GM18873 (cell line): Measurements from ENCODE around the gene PRR30.
"Not testable (repeated sequence)": the region's sequence is repeated elsewhere in the genome, so short reads cannot be mapped to it uniquely, and the experiment has no call there.

Experiments used
- ATAC-seq: cut with Tn5 transposase; IDR thresholded peaks from one replicate; pipeline ENCODE4 v1.9.1; 2021; ENCODE audit warnings: mild to moderate bottlenecking, moderate library complexity, moderate number of reproducible peaks; ENCODE audit not compliant: unreplicated experiment, low FRiP score

The PRR30 gene

DNA sequence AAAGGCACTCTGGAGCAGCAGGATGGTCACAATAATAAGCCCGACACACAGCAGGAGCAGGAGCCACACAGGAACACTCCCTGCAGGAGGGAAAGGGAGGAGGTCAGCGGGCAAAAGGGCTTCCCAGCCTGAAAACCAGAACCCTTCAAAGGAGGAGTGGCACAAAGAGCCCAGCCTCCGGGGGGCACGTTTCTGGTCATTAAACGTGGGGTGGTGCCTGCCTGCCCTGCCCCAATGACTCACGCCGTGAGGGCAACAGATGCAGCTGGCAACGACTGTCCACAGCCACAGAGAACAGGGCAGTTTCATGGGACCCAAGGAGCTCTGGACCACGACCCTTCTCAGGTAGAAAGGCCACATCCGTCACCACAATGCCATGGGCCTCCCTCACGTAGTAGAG is 7.8 kb downstream of the PRR30 start:
- no peak for ATAC-seq

GRCh38 chr2:27130396-27130795 is 8.8 kb downstream of the PRR30 start:
- ATAC-seq: no peak

DNA sequence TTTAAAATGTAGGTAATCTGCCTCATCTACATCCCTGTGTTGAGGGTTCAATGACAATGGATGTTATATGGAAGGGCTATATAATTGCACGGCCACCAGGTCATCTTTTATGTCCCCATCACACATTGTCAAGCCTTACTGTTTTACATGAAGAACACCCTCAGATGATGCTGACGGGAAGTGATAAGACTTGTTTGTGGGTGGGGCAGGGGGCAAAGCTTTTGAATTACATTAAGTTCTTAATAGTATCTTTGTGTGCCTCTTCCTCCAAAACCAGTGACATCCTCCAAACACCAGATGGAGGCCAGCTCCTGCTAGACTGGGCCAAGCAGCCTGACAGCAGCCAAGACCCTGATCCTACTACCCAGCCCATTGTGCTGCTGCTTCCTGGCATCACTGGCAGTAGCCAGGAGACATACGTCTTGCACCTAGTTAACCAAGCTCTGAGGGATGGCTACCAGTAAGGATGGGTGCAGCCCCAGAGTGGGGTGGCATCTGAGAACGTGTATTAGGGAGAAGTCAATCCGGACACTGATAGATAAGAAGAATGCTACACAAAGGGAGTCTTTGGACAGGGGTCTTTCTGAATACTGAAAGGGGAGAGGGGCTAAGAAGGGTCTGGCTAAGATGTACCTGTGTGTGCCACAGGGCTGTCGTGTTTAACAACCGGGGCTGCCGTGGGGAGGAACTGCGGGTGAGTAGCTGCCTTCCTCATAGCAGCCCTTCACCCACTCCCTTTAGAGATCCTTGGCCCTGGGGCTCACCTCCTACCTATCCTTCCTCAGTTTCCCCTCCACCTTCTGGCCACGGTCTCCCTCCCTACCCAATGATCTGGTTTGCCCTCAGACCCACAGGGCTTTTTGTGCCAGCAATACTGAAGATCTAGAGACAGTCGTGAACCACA is 10.3 kb downstream of the PRR30 start:
- ATAC-seq: no peak

DNA sequence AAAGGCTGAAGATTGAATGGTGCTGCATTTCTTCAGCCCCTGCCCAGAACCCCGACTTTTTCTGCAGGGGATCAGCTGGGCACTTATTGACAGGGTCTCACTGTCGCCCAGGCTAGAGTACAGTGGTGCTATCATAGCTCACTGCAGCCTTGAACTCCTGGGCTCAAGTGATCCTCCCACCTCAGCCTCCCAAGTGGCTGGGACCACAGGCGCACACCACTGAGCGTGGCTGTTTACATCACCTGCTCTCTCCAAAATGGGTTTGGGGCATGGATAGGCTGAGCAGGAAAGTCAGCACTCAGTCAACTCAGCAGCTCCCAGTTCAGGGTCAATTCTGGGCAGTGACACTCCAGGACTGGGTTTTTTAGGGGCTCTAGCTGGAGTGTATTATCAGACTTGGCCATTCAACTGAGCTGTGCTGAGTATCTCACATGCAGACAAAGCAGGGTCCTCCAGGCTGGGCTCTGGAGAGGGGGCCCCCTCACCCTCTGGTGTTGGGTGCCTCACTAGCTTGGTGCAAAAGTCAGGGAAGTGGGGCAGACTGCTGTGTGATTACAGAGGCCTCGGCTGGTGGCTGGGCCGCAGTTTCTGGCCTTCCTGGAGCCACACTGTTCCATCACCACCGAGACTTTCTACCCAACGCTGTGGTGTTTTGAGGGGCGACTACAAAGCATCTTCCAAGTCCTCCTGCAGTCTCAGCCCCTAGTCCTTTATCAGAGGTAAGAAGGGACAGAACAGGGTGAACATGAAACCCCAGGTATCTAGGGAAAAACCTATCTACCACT is 11.1 kb downstream of the PRR30 start:
- no peak for ATAC-seq

GRCh38 chr2:27126252-27126710 is 12.9 kb downstream of the PRR30 start:
- ATAC-seq: no peak

DNA sequence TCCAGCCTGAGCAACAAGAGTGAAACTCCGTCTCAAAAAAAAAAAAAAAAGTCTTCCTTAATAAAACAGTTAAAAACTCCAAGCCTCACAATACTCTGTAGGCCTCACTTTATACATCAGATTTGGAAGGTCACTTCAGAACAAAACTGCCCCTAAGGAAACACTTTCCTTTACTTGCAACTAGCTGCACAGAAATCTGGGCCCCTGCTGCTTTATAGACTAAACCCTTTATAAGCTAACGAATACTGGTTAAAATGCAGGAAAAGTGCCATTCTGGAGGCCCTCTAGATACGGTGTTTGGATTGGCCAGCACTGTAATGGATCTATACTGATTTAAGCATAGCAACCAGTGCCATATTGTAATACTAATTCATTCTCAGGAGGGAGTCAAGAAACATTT is 14.1 kb downstream of the PRR30 start:
- no peak for ATAC-seq

GRCh38 chr2:27123302-27124150 is 15.7 kb downstream of the PRR30 start, which contains the start of gene ABHD1:
TSS of gene ABHD1 (plus strand) at chr2:27123815. CDS start at chr2:27123949, 134 bp downstream.
- ATAC-seq: no peak

DNA sequence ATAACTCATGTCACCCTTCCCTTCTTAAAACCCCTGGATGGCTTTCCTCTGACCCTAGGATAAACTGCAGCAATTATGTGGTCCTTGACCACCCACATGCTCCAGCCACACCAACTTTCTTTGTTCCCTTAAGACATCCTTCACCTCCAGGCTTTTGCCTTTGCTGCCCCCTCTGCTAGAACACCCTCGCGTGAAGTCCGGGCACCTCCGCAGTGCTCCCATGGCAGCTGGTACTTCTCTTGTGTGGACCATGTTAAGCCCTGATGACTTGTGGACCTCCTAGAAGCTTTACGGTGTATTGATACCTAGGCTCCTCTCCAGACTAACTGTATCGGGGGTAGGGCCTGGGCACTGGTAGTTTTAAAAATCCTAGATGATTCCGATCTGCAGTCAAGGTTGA is 16.4 kb downstream of the PRR30 start:
- no peak for ATAC-seq

GRCh38 chr2:27121906-27122305 is 17.3 kb downstream of the PRR30 start:
- no peak for ATAC-seq

- ATAC-seq: not testable (repeated sequence)
Measured at GRCh38 chr2:27119330-27119670, 19.9 kb downstream of the PRR30 start.

DNA sequence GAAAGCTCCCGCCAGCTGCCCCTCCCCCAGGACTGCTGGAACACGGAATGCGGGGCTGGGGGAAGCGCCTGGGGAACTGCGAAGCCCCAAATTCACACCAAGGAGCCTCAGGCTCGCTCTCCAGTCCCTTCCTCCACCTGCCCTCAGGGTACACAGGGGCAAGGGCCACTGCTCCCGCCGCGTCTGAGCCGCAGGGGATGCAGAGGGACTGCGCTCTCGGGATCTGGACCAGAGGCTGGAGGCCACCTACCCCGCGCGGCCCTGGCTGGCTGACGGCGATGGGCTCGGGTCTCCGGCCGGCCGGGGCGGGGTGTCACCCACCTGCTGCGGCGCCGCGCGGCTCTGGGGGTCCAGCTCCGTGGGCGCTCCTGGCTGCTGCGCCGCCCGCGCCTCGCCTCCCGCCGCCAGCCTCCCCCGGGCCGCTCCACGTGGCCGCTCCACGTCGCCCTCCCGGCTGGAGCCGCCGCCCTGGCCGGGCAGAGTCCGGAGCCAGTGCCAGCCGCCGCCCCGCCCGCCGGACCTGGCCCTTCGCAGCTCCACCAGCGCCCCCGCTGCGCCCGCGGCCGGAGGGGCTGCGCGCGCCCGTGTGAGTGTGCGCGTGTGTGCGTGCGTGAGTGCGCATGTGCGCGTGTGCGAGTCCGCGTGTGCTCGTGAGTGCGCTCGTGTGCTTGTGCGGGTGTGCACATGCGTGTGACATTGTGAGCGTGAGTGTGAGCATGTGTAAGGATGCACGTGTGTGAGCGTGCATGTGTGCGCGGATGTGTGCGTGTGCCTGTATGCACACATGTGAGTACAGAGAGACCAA is 20.5 kb downstream of the PRR30 start, which contains the start of gene CGREF1:
CGREF1 (minus strand) TSS at position 604 of the 805 bp plus-strand sequence. CDS start 14,762 bp downstream, outside the sequence.
- ATAC-seq: no peak

- no peak for ATAC-seq
Measured at GRCh38 chr2:27117995-27118524, 21.1 kb downstream of the PRR30 start.

DNA sequence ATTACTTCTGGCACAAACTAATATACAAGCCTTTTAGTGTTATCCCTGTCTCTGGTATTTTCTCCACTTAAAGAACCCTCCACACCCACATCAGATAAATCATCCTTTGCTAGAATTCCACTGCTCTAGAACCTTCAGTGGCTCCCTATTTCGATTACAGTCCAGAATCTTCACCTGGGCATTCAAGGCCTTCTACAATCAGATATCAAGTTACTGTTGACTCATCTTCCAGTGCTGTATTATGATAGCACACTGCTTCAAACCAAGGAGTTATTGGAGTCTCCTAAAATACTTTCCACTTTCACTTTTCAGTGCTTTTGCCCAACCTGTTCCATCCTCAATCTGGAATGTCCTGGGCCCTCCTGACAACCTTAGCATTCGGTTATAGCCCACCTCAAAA is 23.7 kb downstream of the PRR30 start:
- ATAC-seq: no peak

DNA sequence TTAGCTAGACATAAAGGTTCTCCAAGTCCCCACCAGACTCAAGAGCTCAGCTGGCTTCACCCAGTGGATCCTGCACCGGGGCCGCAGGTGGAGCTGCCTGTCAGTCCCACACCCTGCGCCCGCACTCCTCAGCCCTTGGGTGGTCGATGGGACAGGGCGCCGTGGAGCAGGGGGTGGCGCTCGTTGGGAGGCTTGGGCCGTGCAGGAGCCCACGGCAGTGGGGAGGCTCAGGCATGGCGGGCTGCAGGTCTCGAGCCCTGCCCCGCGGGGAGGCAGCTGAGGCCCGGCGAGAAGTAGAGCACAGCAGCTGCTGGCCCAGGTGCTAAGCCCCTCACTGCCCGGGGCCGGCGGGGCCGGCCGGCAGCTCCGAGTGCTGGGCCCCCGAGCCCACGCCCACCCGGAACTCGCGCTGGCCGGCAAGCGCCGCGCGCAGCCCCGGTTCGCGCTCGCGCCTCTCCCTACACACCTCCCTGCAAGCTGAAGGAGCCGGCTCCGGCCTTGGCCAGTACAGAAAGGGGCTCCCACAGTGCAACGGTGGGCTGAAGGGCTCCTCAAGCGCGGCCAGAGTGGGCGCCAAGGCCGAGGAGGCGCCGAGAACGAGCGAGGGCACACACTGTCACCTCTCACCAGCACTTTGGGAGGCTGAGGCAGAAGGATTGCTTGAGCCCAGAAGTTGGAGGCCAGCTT is 27.7 kb downstream of the PRR30 start:
- not testable (repeated sequence) for ATAC-seq

- not testable (repeated sequence) for ATAC-seq
Measured at GRCh38 chr2:27110603-27111352, 28.4 kb downstream of the PRR30 start.

DNA sequence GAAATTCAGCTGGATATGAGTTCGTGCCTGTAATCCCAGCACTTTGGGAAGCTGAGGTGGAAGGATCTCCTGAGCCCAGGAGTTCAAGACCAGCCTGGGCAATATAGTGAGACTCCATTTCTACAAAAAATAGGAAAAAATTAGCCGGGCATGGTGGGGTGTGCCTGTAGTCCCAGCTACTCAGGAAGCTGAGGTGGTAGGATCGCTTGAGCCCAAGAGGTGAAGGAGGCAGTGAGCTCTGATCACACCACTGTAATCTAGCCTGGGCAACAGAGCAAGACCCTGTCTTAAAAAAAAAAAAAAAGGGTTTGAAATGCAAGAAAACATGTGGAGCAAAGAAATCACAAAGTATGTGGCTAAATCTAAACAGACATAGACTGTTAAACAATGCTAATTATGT is 30.1 kb downstream of the PRR30 start:
- ATAC-seq: no peak

- ATAC-seq: no peak
Measured at GRCh38 chr2:27108221-27108620, 31.0 kb downstream of the PRR30 start.

DNA sequence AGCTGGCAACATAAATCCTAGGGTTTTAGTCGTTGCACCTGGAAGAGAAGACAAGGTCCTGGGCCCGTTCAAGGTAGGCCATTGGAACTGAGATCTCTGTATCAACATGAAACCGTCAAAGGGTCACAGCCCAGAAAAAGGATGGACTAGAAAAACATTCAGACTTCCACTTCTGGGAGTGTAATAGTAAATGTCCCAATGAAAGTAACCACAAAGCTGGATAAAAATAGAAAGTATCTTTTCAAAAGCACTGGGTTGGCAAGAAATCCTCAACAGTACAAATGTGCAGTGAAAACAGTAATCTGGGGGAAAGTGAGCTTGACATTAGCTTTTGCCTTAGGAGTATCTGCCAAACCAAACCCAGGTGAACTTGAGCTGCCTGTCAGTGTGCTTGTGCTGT is 33.2 kb downstream of the PRR30 start:
- no peak for ATAC-seq
